HG02970 (cell line): ENCODE results near the gene IHH.

ENCODE experiments used
- ATAC-seq: cut with Tn5 transposase; IDR thresholded peaks from one replicate; pipeline ENCODE4 v1.9.1; 2021; ENCODE audit warnings: mild to moderate bottlenecking, moderate library complexity, moderate number of reproducible peaks; ENCODE audit not compliant: unreplicated experiment, low FRiP score

The IHH gene

DNA sequence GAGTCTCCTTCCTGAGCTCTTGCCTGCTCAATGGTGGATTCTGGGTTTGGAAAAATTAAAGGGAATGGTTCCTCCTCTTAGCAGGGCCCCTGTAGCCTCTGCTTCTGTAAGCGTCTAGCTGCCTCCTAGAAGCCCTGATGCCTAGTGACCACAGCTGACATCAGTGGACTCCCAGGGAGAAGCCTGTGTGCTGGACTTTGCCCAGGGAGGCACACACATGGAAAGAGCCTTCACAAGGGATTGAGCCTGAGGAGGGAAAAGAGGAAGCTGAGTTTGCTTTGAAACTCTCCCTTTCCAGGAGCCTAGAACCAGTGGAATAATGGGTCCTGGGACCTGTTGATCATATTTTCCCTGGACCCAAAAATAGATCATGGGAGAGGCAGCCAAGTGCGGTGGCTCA, 18.0 kb downstream of the IHH start:
- ATAC-seq, result no peak

DNA sequence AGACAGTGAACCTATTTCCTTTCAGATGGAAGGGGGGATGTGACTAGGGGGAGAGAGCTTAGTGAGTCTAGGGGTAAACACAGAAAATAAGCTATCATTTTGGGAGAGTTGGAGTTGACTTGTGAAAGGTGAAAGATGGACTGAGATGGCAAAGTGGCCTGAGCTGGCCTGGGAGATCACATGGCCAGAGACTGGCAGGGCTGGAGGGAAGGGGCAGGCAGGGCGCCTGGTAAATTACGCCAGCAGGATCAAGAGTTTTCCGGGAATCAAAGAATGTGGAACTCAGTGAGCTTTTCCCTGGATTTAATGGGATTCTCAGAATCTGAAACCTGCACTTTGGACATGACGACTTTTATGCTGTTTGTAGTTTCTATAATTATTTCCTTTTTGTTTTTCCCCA, 18.6 kb downstream of the IHH start:
- ATAC-seq, result no peak

DNA sequence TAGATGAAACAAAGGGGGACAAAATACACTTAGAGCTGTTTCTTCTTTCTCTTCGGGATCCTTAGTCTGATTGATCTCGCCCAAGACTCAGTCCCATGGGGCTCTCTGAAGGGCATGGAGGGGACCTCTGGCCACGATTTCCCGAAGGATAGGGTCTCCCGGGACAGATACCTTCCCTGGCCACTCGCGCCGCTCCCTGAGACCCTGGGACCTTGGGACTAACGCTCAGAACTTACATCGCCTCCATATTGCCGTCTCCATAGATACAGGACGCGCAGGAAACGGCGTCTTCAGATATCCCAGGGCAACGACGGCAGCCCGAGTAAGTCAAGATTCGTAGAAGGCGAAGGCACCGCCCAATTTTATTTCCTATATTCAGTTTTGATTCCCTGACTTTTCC, 19.5 kb downstream of the IHH start, which contains the start of gene CFAP65:
CFAP65 (minus strand) TSS at position 265 of the 400 bp plus-strand sequence. CDS start 2,468 bp downstream, outside the sequence.
- no peak for ATAC-seq

DNA sequence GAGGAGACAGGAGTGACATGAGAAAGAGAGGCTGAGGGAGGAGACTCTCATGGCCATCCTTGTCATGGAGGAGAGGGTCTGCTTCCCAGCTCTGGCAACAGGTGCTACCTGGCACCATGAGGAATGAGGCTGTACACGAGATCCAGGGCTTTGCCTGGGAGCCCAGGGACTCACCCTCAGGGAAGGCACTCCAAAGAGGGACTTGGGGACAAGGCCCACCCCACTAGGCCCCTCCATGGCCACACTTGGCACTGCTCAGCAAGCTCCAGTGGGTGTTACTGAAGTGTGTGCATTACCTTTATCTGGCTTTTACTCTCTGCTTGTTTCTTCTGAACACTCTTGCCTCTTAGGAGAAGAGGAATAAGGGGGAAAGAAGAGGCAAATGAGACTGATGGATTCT, 22.1 kb downstream of the IHH start:
- no peak for ATAC-seq

DNA sequence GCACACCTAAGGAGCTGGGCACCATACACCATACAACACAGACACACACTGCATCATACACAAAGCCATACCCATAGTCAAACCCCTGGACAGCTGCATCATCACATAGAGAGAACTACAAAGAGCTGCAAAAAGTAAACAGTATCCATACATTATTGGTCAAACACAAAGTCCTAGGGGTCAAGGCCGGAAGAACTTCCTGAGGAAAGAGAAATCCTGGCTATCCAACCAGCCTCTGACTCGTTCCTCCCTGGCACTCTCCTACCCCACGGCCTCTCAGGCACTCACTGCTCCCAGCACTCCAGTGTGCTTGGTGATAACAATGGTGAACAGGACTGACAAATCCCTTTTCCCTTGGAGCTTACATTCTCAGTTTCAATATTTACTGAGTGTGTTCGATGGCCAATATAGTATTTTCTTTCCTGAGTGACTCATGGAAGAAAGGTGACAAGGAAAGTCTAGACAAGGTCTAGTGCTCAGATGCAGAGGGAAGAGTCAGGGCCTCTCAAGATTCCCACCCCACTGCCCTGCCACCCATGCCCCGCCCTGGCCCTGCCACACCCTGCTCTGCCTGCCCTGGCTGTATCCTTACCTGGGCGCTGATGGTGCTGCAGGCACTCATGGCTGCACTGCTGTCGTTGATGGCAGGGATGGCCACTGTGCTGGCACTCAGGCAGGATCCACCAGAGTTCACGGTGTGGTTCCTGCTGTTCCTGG, 22.8 kb downstream of the IHH start:
- ATAC-seq, result no peak

DNA sequence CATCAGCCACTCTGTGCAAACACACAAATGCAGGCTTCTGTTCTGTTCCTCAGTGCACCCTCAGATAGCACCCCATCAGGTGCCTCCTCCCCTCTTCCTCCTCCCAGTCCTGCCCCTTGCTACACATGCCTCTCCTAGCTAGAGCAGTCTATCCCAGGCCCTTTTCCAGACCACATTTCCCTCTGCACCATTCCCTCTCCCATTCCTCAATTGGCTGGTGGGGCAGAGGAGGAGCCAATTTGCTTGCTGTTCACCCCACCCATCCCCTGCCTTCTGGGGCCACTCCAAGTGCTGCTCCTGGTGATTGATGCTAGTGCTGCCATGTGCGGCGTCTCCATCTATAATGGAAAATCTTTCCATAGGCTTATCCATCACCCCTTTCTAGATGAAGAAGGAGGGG, 24.8 kb downstream of the IHH start:
- no peak for ATAC-seq

DNA sequence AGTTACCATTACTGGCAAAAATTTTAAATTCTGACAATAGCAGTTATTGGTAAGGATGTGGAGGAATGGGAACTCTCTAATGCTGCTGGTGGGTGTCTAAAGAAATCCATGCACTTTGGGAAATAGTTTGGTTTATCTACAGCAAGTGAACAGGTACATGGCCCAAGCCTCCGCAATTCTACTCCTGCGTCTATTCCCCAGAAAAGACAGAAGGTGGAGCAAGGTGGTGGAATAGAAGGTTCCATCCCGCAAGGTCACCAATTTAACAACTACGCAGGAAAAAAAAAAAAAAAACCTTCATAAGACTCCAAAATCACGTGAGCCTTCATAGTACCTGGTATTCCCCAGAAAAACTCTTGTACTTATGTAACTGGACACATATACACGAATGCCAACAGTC, 25.9 kb downstream of the IHH start:
- ATAC-seq, result no peak

DNA sequence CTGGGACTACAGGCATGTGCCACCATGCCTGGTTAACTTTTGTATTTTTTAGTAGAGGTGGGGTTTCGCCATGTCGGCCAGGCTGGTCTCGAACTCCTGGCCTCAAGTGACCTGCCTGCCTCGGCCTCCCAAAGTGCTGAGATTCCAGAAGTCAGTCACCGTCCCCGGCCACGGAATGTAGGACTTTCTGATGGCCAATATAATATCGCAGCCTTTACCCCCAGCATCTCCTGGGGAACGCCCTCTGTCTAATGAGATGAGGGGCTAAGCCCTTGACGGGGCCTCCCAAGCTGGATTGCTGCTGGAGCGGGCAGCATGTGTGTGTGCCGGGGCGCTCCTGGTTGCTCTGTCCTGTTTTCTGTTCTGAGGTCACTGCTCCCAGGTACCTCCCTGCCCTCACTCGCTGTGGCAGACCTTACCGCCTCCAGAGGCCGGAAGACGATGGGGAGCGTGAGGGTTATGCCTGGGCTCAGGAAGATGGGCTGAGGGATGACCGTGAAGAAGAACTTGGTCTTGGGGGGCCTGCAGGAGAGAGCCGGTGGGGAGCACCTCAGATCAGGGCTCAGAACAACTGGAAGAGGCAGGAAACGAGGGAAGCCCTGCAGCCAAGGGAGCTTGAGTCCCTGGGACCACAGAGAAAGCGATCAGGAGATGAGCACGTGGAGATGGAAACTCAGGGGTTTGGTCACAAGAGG, 28.5 kb downstream of the IHH start:
- ATAC-seq, result no peak

DNA sequence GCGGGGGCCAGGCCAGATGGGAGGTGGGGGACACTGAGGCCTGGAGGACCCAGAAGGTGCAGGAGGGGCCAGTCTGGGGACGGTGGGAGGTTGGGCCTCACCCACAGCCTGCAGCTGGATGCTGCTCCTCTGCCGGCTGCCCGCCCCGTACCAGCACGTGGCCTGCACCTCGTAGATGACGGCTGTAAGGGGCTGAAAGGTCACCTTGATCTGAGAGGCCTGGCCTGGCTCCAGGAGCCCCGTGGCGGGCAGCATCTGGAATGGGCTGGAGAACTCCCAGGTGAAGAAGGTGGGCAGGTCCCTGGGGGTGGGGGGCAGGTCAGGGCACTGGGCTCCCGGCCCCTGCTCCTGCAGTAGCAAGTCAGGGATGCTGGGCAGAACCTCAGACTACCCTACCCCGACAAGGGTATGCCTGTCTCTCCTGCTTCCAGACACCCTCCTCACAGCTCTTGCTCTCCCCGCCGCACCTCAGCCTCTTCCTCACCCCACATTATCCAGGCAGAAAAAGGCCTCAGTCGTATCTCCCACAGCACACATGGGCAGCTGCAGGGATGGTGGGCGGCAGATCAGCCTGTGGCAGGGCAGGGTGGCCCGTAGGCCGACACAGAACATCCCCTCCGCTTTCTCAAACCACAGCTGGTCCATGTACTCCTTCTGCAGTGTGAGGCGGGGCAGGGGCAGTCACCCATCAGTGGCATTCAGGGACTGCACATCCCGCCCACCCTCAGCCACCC, 29.5 kb downstream of the IHH start:
- ATAC-seq, result no peak

DNA sequence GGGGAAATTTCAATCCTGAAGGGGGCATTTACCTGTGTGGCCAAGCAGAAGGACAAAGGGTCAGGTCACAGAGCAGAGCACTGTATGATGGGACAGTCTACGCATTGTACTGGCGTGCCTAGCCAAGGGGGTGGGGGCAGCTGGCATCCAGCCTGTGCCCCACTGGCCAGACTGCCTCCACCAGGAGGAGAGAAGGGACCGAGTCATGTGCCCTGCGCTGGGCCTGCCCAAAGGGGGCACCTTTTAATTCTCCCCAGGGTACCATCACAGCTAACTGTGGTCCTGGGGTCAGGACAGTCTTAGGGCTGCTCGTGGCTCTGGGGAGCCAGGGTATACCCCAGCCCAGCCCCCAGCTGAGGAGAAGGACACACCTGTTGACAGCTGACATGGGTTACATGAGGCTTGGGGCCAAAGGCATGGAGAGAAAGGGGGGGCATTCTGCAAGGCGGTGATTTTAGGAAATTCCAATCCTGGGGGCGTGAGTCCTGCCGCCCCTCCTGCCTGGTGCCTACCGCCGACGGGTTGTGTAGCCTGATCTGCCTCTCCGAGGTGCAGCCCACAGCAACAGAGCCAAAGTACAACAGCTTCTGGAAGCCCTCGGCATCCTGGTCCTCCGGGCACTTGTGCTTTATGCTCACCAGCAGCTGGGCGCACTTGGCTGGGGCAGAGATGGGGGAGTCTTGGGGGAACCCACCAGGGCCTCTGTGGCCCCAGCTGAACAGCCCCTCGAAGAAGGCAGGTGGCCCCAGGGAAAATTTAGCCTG, 30.4 kb downstream of the IHH start:
- ATAC-seq, result no peak

DNA sequence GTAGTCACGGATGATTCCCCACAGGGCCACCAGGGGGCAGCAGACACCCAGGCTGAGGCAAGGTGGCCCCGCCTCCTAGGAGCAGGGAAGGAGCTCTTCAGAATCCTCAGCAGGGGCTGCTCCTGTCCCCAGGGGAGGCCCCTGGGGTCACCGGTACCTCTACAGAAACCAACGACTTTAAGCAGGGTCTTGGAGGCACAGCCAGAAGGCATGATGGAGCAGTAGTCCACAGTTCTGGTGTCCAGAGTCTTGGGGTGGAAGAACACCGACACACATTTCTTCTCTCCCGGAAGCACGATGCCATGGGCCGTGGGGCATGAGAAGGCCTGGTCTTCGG, 30.9 kb downstream of the IHH start:
- ATAC-seq, result no peak

DNA sequence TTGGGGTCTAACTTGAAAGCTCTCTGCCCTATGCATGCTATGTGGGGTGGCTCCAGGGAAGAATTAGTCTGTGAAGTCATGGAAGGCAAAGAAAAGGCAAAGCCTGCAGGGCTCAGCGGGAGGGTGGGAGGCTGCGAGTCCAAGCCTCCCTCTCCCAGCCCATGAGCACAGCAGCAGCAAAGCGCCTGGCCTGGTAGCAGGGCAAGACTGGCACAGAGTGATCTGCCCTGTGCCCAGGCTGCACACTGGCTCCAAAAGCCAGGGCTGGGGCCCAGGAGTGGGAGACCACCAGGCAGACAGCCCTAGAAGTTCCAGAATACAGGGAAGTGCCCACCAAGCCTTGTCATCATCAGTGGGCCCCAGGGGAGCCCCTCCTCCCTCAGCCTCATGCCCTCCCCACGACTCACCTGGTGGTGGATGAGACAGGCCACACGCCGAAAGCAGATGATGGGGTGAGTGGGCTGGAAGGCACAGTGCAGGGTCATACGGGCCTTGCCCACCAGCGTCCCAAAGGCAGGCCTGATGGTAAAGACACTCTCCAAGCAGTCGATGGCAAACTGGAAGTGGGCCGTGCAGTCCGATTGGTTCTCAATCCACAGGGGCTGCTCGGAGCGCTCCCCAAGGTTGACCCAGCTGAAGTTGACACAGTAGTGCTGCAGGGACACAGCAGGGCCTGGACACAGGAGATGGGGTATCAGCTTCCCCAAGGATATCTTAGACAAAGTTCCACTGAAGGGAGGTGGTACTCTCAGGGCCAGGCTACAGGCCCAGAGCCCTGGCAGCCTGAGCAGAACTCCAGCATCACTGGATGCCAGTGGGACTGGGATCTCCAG, 31.5 kb downstream of the IHH start:
- no peak for ATAC-seq

DNA sequence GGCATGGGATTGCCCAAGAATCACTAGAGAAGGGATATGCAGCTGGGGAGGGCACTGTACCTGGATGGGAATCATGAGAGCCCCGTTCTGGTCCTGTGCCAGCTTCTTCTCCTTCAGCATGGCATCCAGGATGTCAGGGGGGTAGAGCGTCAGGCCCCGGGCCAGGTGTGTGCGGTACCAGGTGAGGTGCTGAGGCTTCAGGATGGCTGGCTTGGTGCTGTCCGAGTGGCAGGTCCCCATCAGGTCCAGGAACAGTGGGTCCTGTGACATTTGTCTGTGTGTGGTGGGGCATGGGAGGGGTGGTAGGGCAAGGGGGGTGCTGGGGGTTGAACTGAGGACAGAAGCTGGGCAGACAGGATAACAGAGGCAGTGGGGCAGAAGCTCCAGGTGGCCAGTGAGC, 32.6 kb downstream of the IHH start:
- no peak for ATAC-seq

DNA sequence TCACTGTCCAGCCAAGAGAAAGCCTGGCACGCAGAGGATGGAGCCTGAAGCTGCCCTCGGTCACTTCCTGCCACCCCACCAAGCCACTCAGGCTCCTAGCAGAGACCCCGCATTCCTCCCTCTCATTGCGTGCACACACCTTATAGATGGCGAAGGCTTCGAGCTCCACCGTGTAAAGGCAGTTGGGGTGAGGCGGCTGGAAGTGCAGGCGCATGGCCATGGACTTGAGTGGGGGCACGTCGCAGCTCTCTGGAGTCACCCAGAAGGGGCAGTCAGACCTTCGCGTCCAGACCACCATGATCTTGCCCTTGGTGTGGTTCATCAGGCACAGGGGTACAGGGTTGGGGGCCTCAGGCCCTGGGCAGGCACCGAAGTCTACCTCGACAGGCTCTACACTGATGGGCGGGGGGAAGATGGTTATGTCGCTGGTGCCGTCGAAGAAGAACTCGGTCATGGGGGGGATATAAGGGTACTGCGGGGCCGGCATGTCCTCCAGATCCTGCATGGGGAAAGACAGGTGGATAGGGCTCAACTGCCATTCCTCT, 33.1 kb downstream of the IHH start:
- no peak for ATAC-seq

DNA sequence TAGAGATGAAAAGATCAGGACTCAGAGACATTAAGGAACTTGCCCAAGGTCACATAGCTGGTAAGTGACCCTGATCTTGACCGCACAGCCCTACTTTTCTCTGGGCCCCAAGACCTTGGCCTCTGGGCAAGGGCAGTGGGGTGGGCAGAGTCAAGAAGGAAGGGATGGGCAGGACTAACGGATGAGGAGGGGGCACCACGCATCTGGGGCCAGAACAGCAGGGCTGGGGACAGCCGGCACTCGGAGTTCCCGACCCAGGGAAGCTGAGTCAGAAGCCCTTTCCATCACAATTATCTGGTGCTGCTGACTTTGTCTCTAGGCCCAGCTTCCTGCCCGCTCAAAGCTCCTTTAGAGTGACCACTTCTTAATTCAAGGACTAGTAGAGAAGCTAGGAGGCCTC, 33.8 kb downstream of the IHH start:
- ATAC-seq, result no peak

DNA sequence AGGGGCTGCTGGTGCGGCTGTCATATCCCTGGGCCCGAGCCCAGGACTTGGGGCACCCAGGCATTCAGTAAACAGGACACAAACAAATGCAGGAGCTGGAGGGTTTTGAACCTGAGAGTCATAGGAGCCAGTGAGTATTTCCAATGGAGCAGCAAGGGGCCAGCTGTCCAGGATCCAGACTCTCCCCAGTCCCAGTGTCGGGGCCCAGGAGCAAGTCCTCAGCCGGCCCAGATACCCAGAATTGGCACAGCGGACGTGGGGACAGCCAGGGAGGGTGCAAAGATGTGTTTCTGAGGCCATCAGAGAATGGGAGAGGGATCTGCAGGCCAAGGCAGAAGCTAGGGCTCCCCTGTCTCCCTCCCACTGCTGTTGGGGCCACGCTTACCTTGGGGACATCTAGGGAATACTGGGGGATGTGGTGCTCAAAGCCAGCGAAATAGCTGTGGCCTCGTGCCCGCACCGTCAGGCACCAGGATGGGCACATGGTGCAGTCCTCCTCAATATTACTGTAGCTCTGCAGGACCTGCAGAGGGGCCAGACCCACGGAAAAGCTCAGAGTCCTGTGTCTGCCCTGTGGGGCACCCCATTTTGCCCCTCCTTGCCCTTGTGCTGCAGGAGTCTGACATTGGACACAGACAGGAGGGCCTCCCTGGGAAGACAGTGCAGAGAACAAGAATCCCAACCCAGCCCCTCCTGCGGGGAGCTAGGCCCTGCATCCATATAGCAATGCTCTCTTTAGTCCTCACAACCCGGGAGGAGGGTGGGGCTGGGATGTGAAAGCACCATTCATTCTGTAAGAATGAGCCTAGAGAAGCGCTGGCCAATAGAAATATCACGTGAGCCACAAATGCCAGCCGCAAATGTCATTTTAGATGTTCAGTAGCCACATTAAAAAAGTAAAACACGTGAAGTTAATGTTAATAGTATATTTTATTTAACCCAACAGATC, 34.8 kb downstream of the IHH start:
- ATAC-seq, result no peak

DNA sequence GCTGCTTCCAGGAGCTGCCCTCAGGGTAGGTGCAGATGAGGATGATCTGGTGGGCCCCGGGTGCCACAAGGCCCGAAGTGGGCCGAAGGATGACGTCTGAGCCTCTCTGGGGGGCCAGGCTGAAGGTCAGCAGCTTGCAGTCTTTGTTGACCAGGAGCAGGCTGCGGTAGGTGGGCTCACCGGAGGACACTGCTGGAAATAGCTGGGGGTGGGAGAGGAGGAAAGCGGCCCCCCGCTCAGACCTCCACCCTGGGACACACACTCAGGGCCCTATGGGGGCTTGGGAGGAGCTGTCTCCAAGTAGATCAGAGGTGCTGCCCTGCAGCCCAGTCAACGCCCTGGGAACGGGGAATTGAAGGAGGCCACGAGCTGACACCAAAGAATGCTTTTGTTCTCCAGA, 36.7 kb downstream of the IHH start:
- ATAC-seq, result no peak

DNA sequence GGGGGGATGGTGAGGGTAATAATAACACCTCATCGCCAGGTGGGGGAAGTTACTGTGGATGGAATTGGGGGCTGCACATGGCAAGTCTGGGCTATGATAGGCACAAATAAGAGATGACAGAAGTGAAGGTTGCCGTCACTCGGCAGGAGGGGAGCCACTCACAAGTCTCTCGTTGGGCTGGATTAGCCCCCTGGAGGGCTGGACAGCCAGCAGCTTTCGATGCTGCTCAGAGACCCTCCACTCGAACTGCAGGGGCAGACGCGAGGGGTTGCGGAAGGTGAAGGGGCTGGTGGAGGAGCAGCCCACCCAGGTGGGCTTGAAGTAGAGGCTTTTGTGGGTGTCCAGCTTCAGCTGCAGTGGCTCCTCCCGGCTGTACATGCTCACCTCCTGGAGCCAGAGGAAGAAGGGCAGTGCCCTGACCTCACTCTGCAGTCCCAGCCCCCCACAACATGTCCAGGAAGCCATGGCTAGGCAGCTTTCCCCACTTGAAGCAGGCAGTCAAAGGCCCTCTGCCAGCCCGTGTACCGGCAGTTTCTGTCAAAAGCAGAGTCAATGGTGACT, 37.6 kb downstream of the IHH start:
- ATAC-seq, result no peak
